HepG2 (cell line): ENCODE results near the gene GRAP. TPM values are rescaled to one million over a fixed set of nuclear protein-coding genes. Genes with fewer than 3 reads are reported as not detected.

Experiments used
- AKAP8 ChIP-seq: sonication (generic); formaldehyde crosslinking; IDR thresholded peaks from 2 replicates; pipeline ENCODE4 v1.5.1; 2020; ENCODE audit warnings: mild to moderate bottlenecking, missing genetic modification reagents
- ASH2L ChIP-seq: fragments of 300-600, 200-600 bp; sonication (generic); IDR thresholded peaks from 2 replicates; pipeline ENCODE4 v1.7.0; 2017; ENCODE audit warnings: low read depth, mild to moderate bottlenecking, moderate library complexity, mixed read lengths, low read length; ENCODE audit not compliant: insufficient read length
- ATRX ChIP-seq: sonication (generic); formaldehyde crosslinking; IDR thresholded peaks from 2 replicates; pipeline ENCODE4 v1.4.0; 2020; ENCODE audit warnings: missing genetic modification reagents, borderline replicate concordance
- ERF ChIP-seq: IDR thresholded peaks from 2 replicates; pipeline ENCODE4 v1.6.1; 2018; ENCODE audit warnings: missing biosample characterization, missing genetic modification reagents
- FOXA3 ChIP-seq: IDR thresholded peaks from 2 replicates; pipeline ENCODE4 v1.6.1; 2016; ENCODE audit warnings: missing genetic modification reagents, missing compliant biosample characterization
- HMG20B ChIP-seq: conservative IDR thresholded peaks from 2 replicates; pipeline ENCODE4 v1.6.1; 2016; ENCODE audit warnings: missing genetic modification reagents, missing compliant biosample characterization
- PPARG ChIP-seq: conservative IDR thresholded peaks from 2 replicates; pipeline ENCODE4 v1.6.1; 2016; ENCODE audit warnings: missing biosample characterization, missing genetic modification reagents
- RELA ChIP-seq: sonication (generic); formaldehyde crosslinking; IDR thresholded peaks from 2 replicates; pipeline ENCODE4 v1.4.0; 2020; ENCODE audit warnings: missing genetic modification reagents
- RNF2 ChIP-seq: fragments of 450-650 bp; conservative IDR thresholded peaks from 2 replicates; pipeline ENCODE4 v1.6.1; 2016; ENCODE audit warnings: low read depth
- TBX3 ChIP-seq: fragments of 450-650 bp; IDR thresholded peaks from 2 replicates; pipeline ENCODE4 v1.6.1; 2017; ENCODE audit warnings: antibody characterized with exemption, mild to moderate bottlenecking, inconsistent platforms, borderline replicate concordance
- ZNF33B ChIP-seq: sonication (generic); formaldehyde crosslinking; IDR thresholded peaks from 2 replicates; pipeline ENCODE4 v1.5.1; 2020; ENCODE audit warnings: mild to moderate bottlenecking, missing genetic modification reagents
- ZNF441 ChIP-seq: sonication (generic); formaldehyde crosslinking; IDR thresholded peaks from 2 replicates; pipeline ENCODE4 v1.7.0; 2021; ENCODE audit warnings: missing genetic modification reagents, borderline replicate concordance
- ZNF768 ChIP-seq: sonication (generic); formaldehyde crosslinking; IDR thresholded peaks from 2 replicates; pipeline ENCODE4 v1.4.0; 2020; ENCODE audit warnings: missing genetic modification reagents
- ZSCAN25 ChIP-seq: sonication (generic); formaldehyde crosslinking; IDR thresholded peaks from 2 replicates; pipeline ENCODE4 v1.8.0; 2022; ENCODE audit warnings: mild to moderate bottlenecking, missing genetic modification reagents
- polyA plus RNA-seq, 8 experiments: library from polyadenylated mRNA; depleted of rRNA in 3 of 8; stranded (reverse) in 7 of 8; unstranded in 1 of 8; fragments of >200 nt; fragmentation: Illumina TruSeq in 4 of 8; extraction: Trizol in 4 of 8; gene quantifications; 2 replicates each; pipeline versions ENCODE4 v1.2.1 to v1.2.3, GENCODE V29; 2011 to 2016; ENCODE audit warnings: low read depth in 4 of 8, missing spikeins in 1 of 8, mixed read lengths in 1 of 8; ENCODE audit not compliant: insufficient read depth in 1 of 8
- total RNA-seq, 5 experiments: library from RNA; depleted of rRNA; stranded (reverse); fragments of >200 nt; fragmentation: Illumina TruSeq; extraction: Trizol; gene quantifications; 2 replicates each; pipeline ENCODE4 v1.2.3, GENCODE V29; 2016; ENCODE audit warnings: low read depth in 1 of 5
- TF ChIP-seq, protein P1 (sequence below): sonication (generic); formaldehyde crosslinking; IDR thresholded peaks from 2 replicates; pipeline ENCODE4 v1.5.0; 2020; ENCODE audit warnings: missing genetic modification reagents
- TF ChIP-seq, protein P2 (sequence below): IDR thresholded peaks from 2 replicates; pipeline ENCODE4 v1.6.1; 2016
- TF ChIP-seq, protein P3 (sequence below): sonication (generic); formaldehyde crosslinking; IDR thresholded peaks from 2 replicates; pipeline ENCODE4 v1.5.0; 2020; ENCODE audit warnings: mild to moderate bottlenecking, low read depth, missing genetic modification reagents, borderline replicate concordance
- TF ChIP-seq, protein P4 (sequence below): sonication (generic); formaldehyde crosslinking; IDR thresholded peaks from 2 replicates; pipeline ENCODE4 v1.8.0; 2022; ENCODE audit warnings: mild to moderate bottlenecking, missing genetic modification reagents, moderate library complexity
- TF ChIP-seq, protein P5 (sequence below): IDR thresholded peaks from 2 replicates; pipeline ENCODE4 v1.6.1; 2012; ENCODE audit warnings: low read length, improper control_type of control experiment
- TF ChIP-seq, protein P6 (sequence below): IDR thresholded peaks from 2 replicates; pipeline ENCODE4 v1.6.1; 2012; ENCODE audit warnings: low read depth, low read length, improper control_type of control experiment

Gene GRAP
- total and polyA plus RNA-seq, 2 of the 13 experiments (the other 11 are each of a cell fraction or from before 2014, with no cell fraction given), result 0.77 to 1.7 TPM

DNA sequence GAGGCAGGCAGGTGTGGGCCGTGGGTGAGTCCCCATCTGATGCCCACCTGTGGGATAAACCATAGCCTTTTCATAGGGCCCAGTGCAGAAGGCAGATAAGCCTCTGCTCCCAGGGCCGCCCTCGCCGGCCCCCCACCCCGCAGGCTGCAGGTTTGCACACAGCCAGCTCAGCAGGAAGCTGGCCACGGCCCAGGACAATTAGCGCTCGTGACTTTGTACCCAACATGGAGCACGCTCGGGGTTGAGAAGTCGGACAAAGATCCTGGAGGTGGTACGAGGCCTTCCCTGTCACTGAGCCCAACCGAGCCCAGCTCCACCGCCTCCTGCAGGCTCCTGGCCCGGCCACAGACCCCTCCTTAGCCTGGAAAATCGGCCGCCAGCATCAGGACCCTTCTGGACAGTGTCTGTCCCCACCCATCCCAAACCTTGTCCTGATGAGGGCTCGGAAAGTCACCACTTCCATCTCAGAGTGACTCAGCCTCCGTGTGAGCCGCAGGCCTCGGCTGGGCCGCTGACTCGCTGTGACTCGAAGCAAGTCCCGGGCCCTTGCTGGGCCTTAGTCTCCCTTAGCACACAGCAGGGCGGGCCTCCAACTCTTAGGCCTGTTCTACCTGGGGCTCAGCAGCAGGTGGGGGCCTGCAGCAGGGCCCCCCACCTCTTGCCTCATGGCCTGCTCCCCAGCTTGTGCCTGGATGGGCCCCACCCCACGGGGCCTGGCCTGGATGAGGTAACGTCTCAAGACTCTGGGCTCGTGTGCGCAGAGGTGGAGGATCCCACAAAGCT lies 64.9 kb downstream of the GRAP start (continued):
- TF ChIP-seq, protein P1, sequence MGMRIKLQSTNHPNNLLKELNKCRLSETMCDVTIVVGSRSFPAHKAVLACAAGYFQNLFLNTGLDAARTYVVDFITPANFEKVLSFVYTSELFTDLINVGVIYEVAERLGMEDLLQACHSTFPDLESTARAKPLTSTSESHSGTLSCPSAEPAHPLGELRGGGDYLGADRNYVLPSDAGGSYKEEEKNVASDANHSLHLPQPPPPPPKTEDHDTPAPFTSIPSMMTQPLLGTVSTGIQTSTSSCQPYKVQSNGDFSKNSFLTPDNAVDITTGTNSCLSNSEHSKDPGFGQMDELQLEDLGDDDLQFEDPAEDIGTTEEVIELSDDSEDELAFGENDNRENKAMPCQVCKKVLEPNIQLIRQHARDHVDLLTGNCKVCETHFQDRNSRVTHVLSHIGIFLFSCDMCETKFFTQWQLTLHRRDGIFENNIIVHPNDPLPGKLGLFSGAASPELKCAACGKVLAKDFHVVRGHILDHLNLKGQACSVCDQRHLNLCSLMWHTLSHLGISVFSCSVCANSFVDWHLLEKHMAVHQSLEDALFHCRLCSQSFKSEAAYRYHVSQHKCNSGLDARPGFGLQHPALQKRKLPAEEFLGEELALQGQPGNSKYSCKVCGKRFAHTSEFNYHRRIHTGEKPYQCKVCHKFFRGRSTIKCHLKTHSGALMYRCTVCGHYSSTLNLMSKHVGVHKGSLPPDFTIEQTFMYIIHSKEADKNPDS (CRISPR knock-in tag), result no peak; the same call in 1 of the 2 replicates
- TF ChIP-seq HMG20B (no peak), RELA (CRISPR knock-in tag) (no peak), FOXA3 (peak; percentile 52), TBX3 (no peak), ATRX (CRISPR knock-in tag) (no peak), ERF (CRISPR knock-in tag) (no peak; the same call in 1 of the 2 replicates), ZNF33B (no peak), PPARG (CRISPR knock-in tag) (peak; percentile 74; the same call in 1 of the 2 replicates), RNF2 (no peak; the same call in 1 of the 2 replicates), ZSCAN25 (CRISPR knock-in tag) (0 out of 2 replicates have a peak, but pooled peaks have one; percentile 8), AKAP8 (CRISPR knock-in tag) (no peak; the same call in 1 of the 2 replicates), ZNF768 (CRISPR knock-in tag) (peak; percentile 34; the same call in 1 of the 2 replicates), ASH2L (peak; percentile 50), ZNF441 (0 out of 2 replicates have a peak, but pooled peaks have one; percentile 36)
- TF ChIP-seq, protein P2, sequence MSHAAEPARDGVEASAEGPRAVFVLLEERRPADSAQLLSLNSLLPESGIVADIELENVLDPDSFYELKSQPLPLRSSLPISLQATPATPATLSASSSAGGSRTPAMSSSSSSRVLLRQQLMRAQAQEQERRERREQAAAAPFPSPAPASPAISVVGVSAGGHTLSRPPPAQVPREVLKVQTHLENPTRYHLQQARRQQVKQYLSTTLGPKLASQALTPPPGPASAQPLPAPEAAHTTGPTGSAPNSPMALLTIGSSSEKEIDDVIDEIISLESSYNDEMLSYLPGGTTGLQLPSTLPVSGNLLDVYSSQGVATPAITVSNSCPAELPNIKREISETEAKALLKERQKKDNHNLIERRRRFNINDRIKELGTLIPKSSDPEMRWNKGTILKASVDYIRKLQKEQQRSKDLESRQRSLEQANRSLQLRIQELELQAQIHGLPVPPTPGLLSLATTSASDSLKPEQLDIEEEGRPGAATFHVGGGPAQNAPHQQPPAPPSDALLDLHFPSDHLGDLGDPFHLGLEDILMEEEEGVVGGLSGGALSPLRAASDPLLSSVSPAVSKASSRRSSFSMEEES, result peak; percentile 91
- TF ChIP-seq, protein P3, sequence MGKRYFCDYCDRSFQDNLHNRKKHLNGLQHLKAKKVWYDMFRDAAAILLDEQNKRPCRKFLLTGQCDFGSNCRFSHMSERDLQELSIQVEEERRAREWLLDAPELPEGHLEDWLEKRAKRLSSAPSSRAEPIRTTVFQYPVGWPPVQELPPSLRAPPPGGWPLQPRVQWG, result no peak
- TF ChIP-seq, protein P4, sequence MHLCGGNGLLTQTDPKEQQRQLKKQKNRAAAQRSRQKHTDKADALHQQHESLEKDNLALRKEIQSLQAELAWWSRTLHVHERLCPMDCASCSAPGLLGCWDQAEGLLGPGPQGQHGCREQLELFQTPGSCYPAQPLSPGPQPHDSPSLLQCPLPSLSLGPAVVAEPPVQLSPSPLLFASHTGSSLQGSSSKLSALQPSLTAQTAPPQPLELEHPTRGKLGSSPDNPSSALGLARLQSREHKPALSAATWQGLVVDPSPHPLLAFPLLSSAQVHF, result no peak
- TF ChIP-seq, protein P5, sequence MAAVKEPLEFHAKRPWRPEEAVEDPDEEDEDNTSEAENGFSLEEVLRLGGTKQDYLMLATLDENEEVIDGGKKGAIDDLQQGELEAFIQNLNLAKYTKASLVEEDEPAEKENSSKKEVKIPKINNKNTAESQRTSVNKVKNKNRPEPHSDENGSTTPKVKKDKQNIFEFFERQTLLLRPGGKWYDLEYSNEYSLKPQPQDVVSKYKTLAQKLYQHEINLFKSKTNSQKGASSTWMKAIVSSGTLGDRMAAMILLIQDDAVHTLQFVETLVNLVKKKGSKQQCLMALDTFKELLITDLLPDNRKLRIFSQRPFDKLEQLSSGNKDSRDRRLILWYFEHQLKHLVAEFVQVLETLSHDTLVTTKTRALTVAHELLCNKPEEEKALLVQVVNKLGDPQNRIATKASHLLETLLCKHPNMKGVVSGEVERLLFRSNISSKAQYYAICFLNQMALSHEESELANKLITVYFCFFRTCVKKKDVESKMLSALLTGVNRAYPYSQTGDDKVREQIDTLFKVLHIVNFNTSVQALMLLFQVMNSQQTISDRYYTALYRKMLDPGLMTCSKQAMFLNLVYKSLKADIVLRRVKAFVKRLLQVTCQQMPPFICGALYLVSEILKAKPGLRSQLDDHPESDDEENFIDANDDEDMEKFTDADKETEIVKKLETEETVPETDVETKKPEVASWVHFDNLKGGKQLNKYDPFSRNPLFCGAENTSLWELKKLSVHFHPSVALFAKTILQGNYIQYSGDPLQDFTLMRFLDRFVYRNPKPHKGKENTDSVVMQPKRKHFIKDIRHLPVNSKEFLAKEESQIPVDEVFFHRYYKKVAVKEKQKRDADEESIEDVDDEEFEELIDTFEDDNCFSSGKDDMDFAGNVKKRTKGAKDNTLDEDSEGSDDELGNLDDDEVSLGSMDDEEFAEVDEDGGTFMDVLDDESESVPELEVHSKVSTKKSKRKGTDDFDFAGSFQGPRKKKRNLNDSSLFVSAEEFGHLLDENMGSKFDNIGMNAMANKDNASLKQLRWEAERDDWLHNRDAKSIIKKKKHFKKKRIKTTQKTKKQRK, result no peak
- TF ChIP-seq, protein P6, sequence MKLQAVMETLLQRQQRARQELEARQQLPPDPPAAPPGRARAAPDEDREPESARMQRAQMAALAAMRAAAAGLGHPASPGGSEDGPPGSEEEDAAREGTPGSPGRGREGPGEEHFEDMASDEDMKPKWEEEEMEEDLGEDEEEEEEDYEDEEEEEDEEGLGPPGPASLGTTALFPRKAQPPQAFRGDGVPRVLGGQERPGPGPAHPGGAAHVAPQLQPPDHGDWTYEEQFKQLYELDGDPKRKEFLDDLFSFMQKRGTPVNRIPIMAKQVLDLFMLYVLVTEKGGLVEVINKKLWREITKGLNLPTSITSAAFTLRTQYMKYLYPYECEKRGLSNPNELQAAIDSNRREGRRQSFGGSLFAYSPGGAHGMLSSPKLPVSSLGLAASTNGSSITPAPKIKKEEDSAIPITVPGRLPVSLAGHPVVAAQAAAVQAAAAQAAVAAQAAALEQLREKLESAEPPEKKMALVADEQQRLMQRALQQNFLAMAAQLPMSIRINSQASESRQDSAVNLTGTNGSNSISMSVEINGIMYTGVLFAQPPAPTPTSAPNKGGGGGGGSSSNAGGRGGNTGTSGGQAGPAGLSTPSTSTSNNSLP, result no peak
